AG09319 (cell line): ENCODE data around the gene PGAP6.
A peak's percentile ranks its signal among the peaks of the same experiment; 100 is the strongest.
"Not testable (repeated sequence)": the region's sequence is repeated elsewhere in the genome, so short reads cannot be mapped to it uniquely, and the experiment has no call there.

Experiments used
- DNase-seq: peaks from one replicate; pipeline ENCODE4 v3.0.0-alpha.2; 2010; ENCODE audit warnings: low read depth; ENCODE audit errors: extremely low read depth
- TF ChIP-seq, protein P1 (sequence below): IDR thresholded peaks from 2 replicates; pipeline ENCODE4 v1.5.1; 2011; ENCODE audit warnings: low read depth, mild to moderate bottlenecking, inconsistent platforms, low read length, moderate library complexity

The PGAP6 gene

DNA sequence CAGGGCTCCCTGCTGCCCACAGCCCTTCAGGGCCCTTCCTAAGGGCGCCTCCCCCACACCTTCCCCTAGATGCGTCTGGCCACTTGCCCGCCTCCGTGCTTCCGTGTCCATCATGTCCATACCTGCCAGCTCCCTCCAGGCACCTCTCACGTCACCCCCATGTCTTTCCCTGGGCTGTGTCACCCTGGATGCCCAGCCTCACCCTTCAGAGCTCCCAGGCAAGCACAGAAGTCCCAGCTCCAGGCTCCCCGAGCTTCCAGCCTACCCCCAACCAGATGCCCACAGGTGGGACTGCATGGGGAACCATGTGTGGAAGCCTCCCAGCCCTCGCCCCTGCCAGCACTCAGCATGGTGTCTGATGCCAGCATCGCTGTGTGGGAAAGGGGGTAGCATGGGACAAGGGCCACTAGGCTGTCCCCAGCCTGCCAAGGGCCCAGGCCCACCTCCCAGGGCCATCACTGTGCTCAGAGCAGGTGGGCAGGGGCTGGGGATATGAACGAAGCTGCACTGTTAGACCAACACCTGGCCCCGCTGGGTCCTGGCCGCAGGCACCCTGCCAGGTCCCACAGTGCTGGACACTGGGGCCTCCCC is 27.4 kb downstream of the PGAP6 start:
- TF ChIP-seq, protein P1, sequence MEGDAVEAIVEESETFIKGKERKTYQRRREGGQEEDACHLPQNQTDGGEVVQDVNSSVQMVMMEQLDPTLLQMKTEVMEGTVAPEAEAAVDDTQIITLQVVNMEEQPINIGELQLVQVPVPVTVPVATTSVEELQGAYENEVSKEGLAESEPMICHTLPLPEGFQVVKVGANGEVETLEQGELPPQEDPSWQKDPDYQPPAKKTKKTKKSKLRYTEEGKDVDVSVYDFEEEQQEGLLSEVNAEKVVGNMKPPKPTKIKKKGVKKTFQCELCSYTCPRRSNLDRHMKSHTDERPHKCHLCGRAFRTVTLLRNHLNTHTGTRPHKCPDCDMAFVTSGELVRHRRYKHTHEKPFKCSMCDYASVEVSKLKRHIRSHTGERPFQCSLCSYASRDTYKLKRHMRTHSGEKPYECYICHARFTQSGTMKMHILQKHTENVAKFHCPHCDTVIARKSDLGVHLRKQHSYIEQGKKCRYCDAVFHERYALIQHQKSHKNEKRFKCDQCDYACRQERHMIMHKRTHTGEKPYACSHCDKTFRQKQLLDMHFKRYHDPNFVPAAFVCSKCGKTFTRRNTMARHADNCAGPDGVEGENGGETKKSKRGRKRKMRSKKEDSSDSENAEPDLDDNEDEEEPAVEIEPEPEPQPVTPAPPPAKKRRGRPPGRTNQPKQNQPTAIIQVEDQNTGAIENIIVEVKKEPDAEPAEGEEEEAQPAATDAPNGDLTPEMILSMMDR, result no peak

DNA sequence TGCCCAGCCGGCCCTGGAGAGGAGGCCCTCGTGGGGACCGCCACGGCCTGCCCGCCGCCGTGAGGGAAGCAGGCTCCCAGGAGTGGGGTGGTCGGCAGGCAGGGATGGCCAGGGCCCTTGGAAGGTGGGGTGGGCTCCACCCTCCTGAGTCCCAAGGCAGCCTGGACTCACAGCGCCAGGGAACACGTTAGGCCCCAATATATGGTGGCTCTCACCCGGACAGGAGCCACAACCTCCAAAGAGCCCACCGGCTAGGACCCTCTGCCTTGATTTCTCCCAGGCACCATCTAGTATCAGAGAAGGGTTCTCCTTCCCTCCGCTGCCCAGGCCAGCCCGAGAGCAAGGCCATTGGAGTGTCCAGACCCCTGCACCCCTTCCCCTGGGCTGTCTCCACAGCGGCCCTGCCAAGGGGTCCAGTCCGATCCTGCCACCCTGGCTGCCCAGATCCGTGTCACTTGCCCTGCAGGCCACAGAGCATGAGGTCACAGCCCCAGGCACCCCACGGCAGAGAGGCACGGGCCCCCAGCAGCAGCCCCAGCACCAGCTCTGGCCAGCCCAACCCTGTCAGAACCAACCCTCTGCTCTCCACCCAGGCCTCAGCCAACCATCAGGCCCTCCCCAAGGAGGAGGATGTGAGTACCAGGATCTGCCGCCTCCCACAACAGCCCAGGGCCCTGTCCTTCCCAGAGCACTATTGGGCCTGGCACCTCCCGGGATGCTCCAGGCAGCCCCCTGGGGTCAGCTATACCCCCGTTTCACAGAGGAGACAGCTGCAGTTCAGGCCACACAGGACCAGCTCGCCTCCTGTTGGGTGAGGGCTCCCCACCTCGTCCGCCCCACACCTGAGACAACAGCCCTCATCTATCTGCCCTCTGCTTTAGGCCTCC is 28.1 kb downstream of the PGAP6 start:
- DNase-seq, result no peak
- TF ChIP-seq, protein P1, result no peak

More for the DNA sequence above, 27.4 kb downstream of the PGAP6 start:
- no peak for DNase-seq

DNA sequence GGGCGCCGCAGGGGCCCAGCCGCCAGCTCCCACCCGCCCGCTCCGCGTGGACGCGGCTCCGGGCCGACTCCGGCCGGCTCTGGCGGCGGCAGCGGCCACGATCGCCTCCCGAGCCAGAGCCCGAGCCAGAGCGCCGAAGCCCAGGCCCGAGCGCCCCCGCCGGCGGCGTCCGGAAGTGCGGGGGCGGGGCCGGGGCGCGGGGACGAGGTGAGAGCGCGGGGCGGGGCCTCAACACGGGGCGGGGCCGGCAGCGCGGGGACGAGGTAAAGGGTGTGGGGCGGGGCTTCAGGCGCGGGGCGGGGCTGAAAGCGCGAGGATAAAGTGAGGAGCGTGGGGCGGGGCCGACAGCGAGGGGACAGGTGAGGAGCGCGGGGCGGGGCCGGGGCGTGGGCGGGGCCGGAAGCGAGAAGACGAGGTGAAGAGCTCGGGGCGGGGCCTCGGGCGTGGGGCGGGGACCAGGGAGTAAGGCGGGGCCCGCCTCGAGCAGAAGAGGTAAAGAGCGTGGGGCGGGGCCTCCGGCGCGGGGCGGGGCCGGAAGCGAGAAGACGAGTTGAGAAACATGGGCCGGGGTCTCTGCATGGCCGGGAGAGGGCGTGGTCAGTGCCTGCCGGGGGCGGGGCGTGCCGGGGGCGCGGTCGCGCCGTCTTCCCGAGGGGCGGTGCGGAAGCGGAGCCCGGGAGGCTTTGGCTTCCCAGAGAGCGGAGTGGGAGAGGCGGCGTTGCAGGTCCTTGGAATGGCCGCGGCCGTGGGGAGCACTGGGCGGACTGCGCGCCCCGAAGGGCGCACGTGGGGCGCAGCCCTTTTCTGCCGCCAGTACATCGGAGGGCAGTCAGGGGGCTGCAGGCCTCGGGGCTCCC is 29.0 kb downstream of the PGAP6 start, which contains the start of gene AXIN1:
Gene AXIN1, minus strand, starts transcription at position 177 of the 857 bp plus-strand sequence. CDS start 5,698 bp downstream, outside the sequence.
- TF ChIP-seq, protein P1, result peak; percentile 17
- DNase-seq, result peak; percentile 80

DNA sequence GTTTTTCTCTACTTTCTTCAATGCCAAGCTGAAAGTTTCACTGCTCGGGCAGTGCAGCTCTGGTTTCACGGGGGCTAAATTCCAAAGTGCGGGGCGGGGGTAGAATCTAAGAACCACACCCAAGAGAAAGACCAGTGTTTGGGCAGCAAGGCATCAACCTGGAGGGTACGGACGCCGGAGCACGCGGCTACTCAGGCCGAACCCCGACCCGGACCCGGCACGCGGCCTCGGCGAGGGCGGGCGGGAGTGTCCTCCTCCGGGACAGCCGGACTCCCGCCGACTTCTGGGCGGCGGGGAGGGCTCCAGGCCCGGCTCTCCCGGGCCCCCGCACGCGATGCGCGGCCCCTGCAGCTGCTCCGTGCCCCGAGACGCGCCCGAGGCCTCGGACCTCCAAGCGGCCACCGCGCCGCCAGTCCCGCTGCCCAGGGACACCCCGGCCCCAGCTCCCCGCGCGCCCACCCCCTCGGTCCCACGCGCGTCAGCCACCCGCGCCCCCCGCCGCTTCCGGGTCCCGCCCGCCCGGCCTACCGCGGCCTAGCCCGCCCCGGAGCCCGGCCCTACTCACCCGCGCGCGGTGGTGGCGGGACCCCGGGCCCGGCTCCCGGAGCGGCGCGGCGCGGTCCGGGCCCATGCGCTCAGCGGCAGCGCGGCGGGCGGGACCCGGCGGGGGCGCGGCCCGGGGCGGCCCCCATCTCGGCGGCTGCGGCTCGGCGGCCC is 29.8 kb downstream of the PGAP6 start:
- DNase-seq, result no peak
- TF ChIP-seq, protein P1, result no peak

DNA sequence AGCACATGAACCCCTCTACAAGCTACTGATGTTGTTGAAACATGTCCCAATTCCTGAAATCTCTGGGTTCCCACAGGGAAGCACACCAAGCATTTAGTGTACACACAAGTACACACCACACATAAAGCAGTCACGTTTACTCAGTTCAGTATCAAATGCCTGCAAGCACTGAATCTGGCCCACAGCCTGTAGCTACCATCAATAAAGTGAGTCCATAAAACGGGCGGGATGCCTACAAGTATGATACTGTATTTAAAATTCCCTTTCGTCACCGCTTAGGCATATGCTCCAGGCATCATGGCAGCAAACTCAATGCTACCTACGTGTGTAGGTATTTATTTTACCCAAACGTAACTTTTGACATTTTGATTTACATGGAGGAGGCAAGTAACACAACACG is 31.6 kb downstream of the PGAP6 start:
- TF ChIP-seq, protein P1, result no peak
- DNase-seq, result no peak

DNA sequence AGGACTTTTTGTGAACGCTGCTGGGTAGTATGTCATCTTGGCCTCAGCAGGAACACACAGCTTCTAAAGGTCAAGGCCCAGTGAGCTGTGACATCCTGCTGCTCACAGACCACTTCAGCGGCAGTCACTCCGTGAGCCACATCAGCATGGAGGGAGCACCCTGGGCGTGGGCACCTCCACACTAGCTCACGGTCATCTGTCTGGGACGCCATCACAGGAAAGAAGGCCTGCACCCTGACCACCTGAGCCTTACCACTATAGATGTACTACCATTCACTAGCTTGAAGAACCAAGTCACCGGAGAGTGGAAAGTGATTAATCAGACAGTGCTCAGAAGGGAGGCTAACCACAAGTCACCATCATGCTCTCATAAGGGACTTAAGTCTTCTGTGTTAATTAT is 32.6 kb downstream of the PGAP6 start:
- TF ChIP-seq, protein P1, result no peak
- no peak for DNase-seq

DNA sequence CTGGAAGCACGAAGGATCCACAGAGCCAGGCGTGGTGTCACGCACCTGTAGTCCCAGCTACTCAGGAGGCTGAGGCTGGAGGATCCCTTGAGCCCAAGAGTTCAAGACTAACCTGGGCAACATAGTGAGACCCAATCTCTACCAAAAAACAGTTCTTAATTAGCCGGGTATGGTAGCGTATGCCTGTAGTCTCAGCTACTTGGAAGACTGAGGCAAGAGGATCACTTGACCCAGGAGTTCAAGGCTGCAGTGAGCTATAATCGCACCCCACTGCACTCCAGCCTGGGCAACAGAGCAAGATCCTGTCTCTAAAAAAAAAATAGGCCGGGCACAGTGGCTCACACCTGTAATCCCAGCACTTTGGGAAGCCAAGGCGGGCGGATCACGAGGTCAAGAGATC is 33.3 kb downstream of the PGAP6 start:
- not testable (repeated sequence) for DNase-seq
